ENCODE results near the gene MPND. TPM values are rescaled to one million over a fixed set of nuclear protein-coding genes. Genes with fewer than 3 reads are reported as not detected.
A peak's percentile ranks its signal among the peaks of the same experiment; 100 is the strongest.

The MPND gene
- total RNA-seq, 2 experiments from 2014 or later = 10.3 to 11.0 TPM

- no peaks in the 10 kb centered on the region for H3K27me3 ChIP-seq (ENCODE audit: control insufficient read depth in 1 of 2, insufficient read depth in 2 of 2, low read length in 2 of 2)
- ATAC-seq (ENCODE audit: poor library complexity) (no peak), DNase-seq (no peak)
- CTCF ChIA-PET = no interaction called here
- H3K4me3 ChIP-seq (ENCODE audit: low read length) = no peak overlapping the region
- H3K36me3 Mint-ChIP-seq (ENCODE audit: low read depth) = peaks cover 18% of the 10 kb centered on the region
- H3K27me3 Mint-ChIP-seq = no peaks in the 10 kb centered on the region
- no peaks in the 10 kb centered on the region for H3K4me1 Mint-ChIP-seq (ENCODE audit: low read depth)
- POLR2A ChIA-PET = no interaction called here
- H3K4me3 Mint-ChIP-seq = no peak overlapping the region
- no peaks in the 10 kb centered on the region for H3K4me1 ChIP-seq (ENCODE audit: insufficient read depth, low read length)
- no peak overlapping the region for H3K27ac Mint-ChIP-seq
- no peaks in the 10 kb centered on the region for H3K9me3 ChIP-seq (ENCODE audit: control insufficient read depth in 1 of 2, insufficient read depth in 1 of 2, low read length in 2 of 2)
- H3K9me3 Mint-ChIP-seq = no peaks in the 10 kb centered on the region
- no peak for TF ChIP-seq CTCF (IDR thresholded peaks at IDR 0.05)
- intact Hi-C loops (cut with DNase I, micrococcal nuclease) = no loop called here
- H3K36me3 ChIP-seq (ENCODE audit: insufficient read depth, low read length) = peaks cover 67% of the 10 kb centered on the region
- H3K27ac ChIP-seq (ENCODE audit: low read depth in 1 of 2, low read length in 2 of 2) = no peak overlapping the region
These were observed 16.8 kb downstream of the MPND start for GRCh38 chr19:4360081-4360569.

- TF ChIP-seq CTCF (IDR thresholded peaks at IDR 0.05) = no peak
- no peaks in the 10 kb centered on the region for H3K9me3 ChIP-seq (ENCODE audit: control insufficient read depth in 1 of 2, insufficient read depth in 1 of 2, low read length in 2 of 2)
- H3K4me1 ChIP-seq (ENCODE audit: insufficient read depth, low read length) = no peaks in the 10 kb centered on the region
- Mint-ChIP-seq H3K27me3 (no peaks in the 10 kb centered on the region), H3K9me3 (no peaks in the 10 kb centered on the region), H3K4me1 (ENCODE audit: low read depth) (no peaks in the 10 kb centered on the region), H3K4me3 (no peak overlapping the region), H3K36me3 (ENCODE audit: low read depth) (peaks cover 18% of the 10 kb centered on the region), H3K27ac (no peak overlapping the region)
- ATAC-seq (ENCODE audit: poor library complexity) = no peak
- ChIA-PET POLR2A (no interaction called here), CTCF (no interaction called here)
- DNase-seq = peak in 1 of 14 experiments; percentile 26
- no peak overlapping the region for H3K27ac ChIP-seq (ENCODE audit: low read depth in 1 of 2, low read length in 2 of 2)
- H3K36me3 ChIP-seq (ENCODE audit: insufficient read depth, low read length) = peaks cover 73% of the 10 kb centered on the region
- H3K4me3 ChIP-seq (ENCODE audit: low read length) = no peak overlapping the region
- H3K27me3 ChIP-seq (ENCODE audit: control insufficient read depth in 1 of 2, insufficient read depth in 2 of 2, low read length in 2 of 2) = no peaks in the 10 kb centered on the region
- intact Hi-C loops (cut with DNase I, micrococcal nuclease) = no loop called here
These were observed 17.3 kb downstream of the MPND start for GRCh38 chr19:4360641-4361151.

- H3K27ac Mint-ChIP-seq = no peak overlapping the region
- POLR2A ChIA-PET = interaction anchor here (1.3 kb wide), 1 partner anchor 221 kb away, joined by 3 read pairs; no protein-coding TSS in a partner anchor
- peak in 1 of 14 experiments; percentile 28 for DNase-seq
These were observed 18.0 kb downstream of the MPND start for GRCh38 chr19:4361152-4362046.

More at GRCh38 chr19:4361152-4362046, 18.0 kb downstream of the MPND start:
- peaks cover 18% of the 10 kb centered on the region for H3K36me3 Mint-ChIP-seq (ENCODE audit: low read depth)
- no peaks in the 10 kb centered on the region for H3K9me3 Mint-ChIP-seq
- H3K27me3 Mint-ChIP-seq = no peaks in the 10 kb centered on the region
- no peak for TF ChIP-seq CTCF (IDR thresholded peaks at IDR 0.05)
- peaks cover 80% of the 10 kb centered on the region for H3K36me3 ChIP-seq (ENCODE audit: insufficient read depth, low read length)
- H3K27ac ChIP-seq (ENCODE audit: low read depth in 1 of 2, low read length in 2 of 2) = no peak overlapping the region
- no peaks in the 10 kb centered on the region for H3K4me1 Mint-ChIP-seq (ENCODE audit: low read depth)
- H3K9me3 ChIP-seq (ENCODE audit: control insufficient read depth in 1 of 2, insufficient read depth in 1 of 2, low read length in 2 of 2) = no peaks in the 10 kb centered on the region
- no peak for ATAC-seq (ENCODE audit: poor library complexity)
- CTCF ChIA-PET = interaction anchor here (1.0 kb wide), 1 partner anchor 9 kb away, joined by 3 read pairs; no protein-coding TSS in a partner anchor
- H3K4me1 ChIP-seq (ENCODE audit: insufficient read depth, low read length) = no peaks in the 10 kb centered on the region
- intact Hi-C loops (cut with DNase I, micrococcal nuclease) = no loop called here
- H3K4me3 Mint-ChIP-seq = no peak overlapping the region
- H3K4me3 ChIP-seq (ENCODE audit: low read length) = no peak overlapping the region
- H3K27me3 ChIP-seq (ENCODE audit: control insufficient read depth in 1 of 2, insufficient read depth in 2 of 2, low read length in 2 of 2) = no peaks in the 10 kb centered on the region
